ENCODE results near the gene IFNA13.

GRCh38 chr9:21322911-21323461 is 44.9 kb downstream of the IFNA13 start:
- TF ChIP-seq, protein P1, sequence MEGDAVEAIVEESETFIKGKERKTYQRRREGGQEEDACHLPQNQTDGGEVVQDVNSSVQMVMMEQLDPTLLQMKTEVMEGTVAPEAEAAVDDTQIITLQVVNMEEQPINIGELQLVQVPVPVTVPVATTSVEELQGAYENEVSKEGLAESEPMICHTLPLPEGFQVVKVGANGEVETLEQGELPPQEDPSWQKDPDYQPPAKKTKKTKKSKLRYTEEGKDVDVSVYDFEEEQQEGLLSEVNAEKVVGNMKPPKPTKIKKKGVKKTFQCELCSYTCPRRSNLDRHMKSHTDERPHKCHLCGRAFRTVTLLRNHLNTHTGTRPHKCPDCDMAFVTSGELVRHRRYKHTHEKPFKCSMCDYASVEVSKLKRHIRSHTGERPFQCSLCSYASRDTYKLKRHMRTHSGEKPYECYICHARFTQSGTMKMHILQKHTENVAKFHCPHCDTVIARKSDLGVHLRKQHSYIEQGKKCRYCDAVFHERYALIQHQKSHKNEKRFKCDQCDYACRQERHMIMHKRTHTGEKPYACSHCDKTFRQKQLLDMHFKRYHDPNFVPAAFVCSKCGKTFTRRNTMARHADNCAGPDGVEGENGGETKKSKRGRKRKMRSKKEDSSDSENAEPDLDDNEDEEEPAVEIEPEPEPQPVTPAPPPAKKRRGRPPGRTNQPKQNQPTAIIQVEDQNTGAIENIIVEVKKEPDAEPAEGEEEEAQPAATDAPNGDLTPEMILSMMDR (IDR thresholded peaks at IDR 0.05) = no peak
- no peak for TF ChIP-seq POLR2A (IDR thresholded peaks at IDR 0.05)

Measured in testis (tissue), 2 donors.